ENCODE measurements around the gene DCHS1.
"Not testable (repeated sequence)": the region's sequence is repeated elsewhere in the genome, so short reads cannot be mapped to it uniquely, and the experiment has no call there.

The DCHS1 gene, protein sequence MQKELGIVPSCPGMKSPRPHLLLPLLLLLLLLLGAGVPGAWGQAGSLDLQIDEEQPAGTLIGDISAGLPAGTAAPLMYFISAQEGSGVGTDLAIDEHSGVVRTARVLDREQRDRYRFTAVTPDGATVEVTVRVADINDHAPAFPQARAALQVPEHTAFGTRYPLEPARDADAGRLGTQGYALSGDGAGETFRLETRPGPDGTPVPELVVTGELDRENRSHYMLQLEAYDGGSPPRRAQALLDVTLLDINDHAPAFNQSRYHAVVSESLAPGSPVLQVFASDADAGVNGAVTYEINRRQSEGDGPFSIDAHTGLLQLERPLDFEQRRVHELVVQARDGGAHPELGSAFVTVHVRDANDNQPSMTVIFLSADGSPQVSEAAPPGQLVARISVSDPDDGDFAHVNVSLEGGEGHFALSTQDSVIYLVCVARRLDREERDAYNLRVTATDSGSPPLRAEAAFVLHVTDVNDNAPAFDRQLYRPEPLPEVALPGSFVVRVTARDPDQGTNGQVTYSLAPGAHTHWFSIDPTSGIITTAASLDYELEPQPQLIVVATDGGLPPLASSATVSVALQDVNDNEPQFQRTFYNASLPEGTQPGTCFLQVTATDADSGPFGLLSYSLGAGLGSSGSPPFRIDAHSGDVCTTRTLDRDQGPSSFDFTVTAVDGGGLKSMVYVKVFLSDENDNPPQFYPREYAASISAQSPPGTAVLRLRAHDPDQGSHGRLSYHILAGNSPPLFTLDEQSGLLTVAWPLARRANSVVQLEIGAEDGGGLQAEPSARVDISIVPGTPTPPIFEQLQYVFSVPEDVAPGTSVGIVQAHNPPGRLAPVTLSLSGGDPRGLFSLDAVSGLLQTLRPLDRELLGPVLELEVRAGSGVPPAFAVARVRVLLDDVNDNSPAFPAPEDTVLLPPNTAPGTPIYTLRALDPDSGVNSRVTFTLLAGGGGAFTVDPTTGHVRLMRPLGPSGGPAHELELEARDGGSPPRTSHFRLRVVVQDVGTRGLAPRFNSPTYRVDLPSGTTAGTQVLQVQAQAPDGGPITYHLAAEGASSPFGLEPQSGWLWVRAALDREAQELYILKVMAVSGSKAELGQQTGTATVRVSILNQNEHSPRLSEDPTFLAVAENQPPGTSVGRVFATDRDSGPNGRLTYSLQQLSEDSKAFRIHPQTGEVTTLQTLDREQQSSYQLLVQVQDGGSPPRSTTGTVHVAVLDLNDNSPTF (N-terminal part only)

GRCh38 chr11:6655790-6656583 is at the start of gene DCHS1:
Gene DCHS1 (minus strand): TSS chr11:6655809. CDS start chr11:6641613, 14,196 bp downstream.
- no peak for DNase-seq (ENCODE audit: low read depth)

DNA sequence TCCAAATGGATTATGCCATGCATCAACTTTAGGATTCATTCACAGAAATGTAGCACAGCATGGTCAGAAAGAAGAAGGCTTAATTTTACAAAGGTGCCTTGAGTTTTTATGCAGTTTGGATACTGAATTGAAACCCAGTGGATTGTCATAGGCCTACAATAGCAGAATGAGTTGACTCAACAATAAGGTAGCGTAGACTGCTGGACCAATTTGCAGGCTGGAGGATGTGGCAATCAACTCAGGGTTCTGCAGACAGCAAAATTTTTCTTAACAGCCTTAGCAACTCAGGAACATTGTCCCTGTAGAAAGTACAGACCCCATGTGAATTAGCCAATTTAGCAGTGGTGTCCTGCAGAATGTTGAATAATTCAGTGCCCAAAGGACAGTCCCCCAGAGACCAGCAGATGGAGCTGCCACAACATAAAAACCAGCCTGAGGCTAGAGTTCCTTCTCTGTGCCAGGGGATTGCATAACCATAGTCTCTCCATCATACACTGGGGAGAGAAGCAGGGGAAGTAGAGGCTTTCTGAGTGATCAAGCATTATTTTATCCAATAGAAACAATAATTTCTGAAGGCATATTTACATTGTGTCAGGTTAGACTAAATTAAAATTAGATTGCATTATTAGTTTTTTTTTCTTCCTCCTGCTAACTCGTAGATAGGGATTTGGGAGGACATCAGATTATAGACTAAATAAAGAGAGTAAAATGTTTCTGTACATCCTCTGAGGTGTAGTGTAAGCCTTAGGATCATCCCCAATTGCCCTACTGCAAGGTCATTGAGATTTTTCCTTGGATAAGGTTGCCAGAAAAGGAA is 47.8 kb upstream of the DCHS1 start:
- DNase-seq (ENCODE audit: low read depth), result peak; percentile 45

GRCh38 chr11:6701955-6702354 is 46.3 kb upstream of the DCHS1 start:
- DNase-seq (ENCODE audit: low read depth), result not testable (repeated sequence)

DNA sequence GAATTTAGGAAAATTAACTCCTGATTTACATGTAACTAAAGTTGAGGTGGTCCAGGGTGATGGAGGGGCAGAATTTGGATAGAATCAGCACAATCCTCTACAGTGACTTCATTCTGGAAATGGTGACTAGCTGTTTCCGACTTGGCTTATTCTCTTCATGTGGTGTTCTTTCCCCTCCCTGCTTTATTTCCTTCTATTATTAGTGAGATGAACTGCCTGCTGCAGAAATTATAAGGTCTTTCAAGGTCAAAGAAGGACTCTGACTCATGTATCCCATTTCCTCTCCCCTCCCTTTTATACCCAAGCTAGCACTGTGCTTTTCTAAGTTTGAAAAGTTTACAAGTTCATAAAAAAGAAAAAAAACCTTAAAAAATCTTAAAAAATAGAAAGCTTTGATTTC is 39.8 kb upstream of the DCHS1 start:
- DNase-seq (ENCODE audit: low read depth), result peak; percentile 47

- no peak for DNase-seq (ENCODE audit: low read depth)
Measured at GRCh38 chr11:6694229-6694535, 38.6 kb upstream of the DCHS1 start.

DNA sequence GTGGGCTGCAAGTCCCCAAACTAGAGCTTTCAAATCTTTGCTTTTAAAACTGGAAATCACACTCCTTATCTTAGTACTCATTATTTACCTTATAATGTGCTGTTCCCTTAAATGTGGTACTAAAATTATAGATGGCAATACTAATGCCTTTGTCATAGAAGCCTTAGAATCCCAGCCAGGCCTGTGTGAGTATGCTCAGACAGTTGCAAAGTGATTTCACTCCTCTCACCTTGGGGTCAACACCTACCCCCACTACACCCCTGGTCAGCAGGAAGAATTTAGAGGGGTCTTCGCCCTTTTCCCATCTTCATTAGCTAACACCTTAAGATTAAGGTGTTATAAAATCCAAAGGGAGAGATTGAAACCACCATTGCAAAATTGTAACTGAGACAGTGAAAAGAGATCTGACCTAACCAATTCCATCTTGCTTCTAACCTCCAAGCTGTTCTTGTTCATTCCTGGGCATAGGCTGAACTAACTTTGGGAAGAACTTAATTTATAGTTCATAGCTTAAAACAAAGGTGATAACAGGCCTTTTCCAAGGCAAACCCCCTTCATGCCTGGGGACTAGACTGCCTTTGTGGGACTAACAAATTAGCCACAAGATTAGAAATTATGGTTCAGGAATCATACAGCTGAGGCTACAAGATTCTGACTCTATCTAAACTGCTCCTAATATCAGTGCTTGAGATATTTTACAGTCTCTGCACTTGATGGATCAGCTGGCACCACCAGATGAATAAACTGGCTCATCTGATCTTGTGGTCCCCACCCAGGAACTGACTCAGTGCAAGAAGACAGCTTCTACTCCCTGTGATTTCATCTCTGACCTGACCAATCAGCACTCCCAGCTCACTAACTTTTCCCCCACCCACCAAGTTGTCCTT is 38.0 kb upstream of the DCHS1 start:
- DNase-seq (ENCODE audit: low read depth), result peak; percentile 85

DNA sequence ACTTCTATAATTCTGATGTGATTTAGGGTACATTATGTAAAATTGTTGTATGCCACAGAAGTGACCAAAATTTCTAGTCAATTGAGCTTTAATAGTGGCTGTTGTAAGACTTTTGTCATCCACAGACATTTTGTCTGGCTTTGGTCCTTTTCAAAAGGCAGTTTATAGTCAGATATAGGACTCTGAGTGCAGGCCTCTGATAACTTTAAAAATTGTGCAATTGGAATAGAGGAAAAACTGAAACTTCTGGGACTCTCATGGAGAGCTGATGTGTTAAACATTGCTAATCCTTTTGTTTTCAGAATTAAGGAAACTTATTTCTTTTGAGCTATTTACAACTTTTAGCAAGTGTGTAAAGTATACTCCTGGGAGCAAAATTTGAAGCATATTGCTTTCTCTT is 36.5 kb upstream of the DCHS1 start:
- no peak for DNase-seq (ENCODE audit: low read depth)

DNA sequence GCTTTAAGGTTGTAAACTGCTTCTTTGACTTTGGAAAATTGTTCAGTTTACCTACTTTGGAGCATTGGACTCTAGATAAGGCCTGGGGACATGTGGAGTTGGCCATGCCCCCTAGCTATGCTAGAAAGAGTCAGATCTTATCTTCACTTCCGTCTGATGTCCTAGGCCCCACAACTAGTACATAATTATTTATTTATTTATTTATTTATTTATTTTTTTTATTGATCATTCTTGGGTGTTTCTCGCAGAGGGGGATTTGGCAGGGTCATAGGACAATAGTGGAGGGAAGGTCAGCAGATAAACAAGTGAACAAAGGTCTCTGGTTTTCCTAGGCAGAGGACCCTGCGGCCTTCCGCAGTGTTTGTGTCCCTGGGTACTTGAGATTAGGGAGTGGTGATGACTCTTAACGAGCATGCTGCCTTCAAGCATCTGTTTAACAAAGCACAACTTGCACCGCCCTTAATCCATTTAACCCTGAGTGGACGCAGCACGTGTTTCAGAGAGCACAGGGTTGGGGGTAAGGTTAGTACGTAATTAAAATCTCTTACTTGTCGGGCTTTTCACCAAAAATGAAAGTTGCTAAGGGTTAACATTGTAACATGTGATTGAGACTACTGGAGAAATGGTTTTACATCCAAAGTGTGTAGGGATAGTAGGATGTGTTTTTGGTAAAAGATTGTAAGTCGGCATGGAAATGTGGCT is 35.0 kb upstream of the DCHS1 start:
- not testable (repeated sequence) for DNase-seq (ENCODE audit: low read depth)

DNA sequence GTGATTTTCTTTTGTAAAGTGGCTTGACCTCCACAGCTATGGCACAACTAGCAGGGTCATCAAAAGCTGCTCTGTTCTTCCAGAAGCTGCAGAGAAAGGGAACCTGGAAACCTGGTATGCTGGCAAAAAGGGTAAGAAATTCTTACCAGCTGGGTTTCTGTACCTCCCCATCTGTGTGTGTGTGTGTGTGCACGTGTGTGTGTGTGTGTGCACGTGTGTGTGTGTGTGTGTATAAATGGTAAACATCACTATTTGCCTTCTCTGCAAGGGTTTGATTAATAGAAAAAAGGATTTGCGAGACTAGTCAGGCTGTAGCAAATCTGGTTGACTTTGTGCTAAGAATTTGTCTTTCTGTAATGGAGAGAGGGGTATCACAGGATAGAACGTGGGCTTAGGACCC is 32.3 kb upstream of the DCHS1 start:
- DNase-seq (ENCODE audit: low read depth), result no peak

- DNase-seq (ENCODE audit: low read depth), result peak; percentile 52
Measured at GRCh38 chr11:6686006-6686405, 30.4 kb upstream of the DCHS1 start.

DNA sequence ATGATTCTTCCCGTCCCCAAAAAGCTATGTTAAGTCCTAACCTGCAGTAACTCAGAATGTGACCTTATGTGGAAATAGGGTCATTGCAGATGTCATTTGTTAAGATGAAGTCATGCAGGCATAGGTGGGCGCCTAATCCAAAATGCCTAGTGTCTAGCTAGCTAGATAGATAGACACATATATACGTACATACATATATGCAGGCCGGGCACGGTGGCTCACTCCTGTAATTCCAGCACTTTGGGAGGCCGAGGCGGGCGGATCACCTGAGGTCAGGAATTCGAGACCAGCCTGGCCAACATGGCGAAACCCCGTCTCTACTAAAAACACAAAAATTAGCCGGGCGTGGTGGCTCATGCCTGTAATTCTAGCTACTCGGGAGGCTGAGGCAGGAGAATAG is 28.5 kb upstream of the DCHS1 start:
- not testable (repeated sequence) for DNase-seq (ENCODE audit: low read depth)

DNA sequence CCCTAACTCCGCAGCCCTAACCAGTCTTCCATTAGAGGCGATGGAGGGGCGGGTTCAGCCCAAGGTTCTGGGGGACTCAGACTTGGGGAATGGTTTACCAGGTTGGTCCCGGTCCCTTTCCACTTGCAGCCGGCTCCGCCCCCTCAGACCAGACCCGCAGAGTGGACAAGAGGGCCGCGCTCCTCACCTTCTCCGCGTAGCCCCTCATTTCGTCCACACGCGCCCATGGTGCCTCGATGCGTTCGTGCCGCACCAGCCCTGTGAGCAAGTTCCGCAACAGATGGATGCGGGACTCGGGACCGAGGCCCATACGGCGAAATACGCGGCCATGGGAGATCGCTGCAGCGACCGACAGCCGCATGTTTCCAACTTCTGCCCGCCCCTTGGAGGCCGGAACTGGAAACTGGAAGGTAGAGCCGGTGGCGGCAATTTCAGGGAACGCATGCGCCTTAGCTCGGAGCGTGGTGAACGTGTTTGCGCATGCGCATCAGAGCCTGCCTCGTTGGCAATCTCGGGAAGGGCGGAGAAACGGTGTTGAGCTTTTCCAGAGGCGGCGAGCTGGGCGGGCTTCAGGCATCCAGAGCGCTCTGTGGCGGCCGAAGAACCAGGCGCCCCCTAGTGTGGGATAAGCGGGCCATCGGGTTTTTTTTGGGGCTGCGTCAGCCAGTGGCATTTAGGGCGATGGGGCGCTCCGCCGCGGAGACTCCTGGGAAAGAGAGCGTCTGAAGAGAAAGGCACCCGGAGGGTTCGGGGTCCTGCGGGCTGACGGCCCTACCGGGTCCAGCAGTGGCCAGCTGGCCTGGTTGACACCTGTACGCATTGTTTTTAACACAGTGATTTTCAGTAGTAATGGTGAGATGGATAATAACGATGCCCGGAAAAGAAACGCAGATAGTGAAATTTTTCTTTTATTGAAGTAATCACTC is 27.6 kb upstream of the DCHS1 start, which contains the start of gene MRPL17:
Gene MRPL17 (minus strand): TSS at position 405 of the 926 bp plus-strand sequence. CDS start 44 bp downstream, at position 361.
- peak; percentile 99 for DNase-seq (ENCODE audit: low read depth)

DNA sequence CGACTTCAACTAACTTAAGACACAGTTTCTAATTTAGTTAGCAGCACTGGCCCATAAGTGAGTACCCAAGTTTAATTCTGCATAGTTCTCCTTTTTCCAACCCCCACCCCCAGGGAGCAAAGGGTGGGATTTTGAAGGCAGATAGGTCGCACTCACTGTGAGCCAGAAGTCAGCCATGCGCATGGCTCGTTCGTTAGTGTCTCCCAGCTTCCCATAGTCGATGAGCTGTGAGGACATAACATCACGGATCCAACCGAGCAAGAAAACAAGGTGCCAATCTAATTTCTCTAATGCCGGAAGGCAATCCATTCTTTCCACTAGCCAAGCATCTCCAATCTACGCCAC is 27.0 kb upstream of the DCHS1 start:
- no peak for DNase-seq (ENCODE audit: low read depth)

- no peak for DNase-seq (ENCODE audit: low read depth)
Measured at GRCh38 chr11:6681949-6682348, 26.3 kb upstream of the DCHS1 start.

- DNase-seq (ENCODE audit: low read depth), result no peak
Measured at GRCh38 chr11:6681505-6681904, 25.9 kb upstream of the DCHS1 start.

DNA sequence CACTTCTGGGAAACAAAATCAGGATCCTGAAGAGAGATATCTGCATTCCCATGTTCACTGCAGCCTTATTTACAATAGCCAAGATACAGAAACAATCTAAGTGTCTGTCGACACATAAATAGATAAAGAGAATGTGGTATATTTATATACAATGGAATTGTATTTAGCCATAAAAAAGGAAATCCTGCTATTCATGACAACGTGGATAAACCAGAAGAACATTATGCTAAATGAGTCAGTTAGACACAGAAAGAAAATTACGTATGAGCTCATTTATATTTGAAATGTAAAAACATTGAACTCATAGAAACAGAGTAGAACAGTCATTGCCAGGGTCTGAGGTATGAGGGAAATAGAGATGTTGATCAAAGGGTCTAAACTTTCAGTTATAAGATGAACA is 21.4 kb upstream of the DCHS1 start:
- no peak for DNase-seq (ENCODE audit: low read depth)

DNA sequence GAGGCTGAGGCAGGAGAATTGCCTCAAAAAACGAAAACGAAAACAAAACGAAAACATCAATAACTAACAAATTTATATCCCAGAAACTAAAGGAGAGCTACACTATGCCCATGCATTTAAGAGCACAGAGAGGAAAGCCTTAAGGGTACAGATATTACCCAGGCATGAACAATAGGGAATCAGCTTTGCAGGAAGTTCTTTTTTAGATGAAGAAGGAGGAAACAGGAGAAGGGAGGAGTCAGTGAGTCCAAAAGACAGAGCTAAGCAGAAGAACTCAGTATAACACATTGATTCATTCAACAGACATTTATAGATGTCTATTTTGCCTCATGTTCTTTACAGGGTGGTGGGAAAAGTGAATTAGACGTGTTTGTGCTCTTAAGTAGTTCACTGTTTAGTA is 19.3 kb upstream of the DCHS1 start:
- DNase-seq (ENCODE audit: low read depth), result no peak

GRCh38 chr11:6674219-6674597 is 18.6 kb upstream of the DCHS1 start:
- DNase-seq (ENCODE audit: low read depth), result no peak

Measured in fibroblast of the conjunctiva (primary cell).